B cell (primary cell): Measurements from ENCODE around the gene IL17RA. TPM values are rescaled to one million over a fixed set of nuclear protein-coding genes. Genes with fewer than 3 reads are reported as not detected.
A peak's percentile ranks its signal among the peaks of the same experiment; 100 is the strongest.

Experiments used
- ATAC-seq: fragments of 200-7000 bp; cut with Tn5 transposase; one replicate; pipeline ENCODE4 v1.10.0; 2021; ENCODE audit warnings: low read depth, mild to moderate bottlenecking, moderate number of reproducible peaks, moderate library complexity
- CTCF ChIA-PET: fragments of 350-600 bp; sonication (Branson Sonifier 250); formaldehyde crosslinking; loops from one replicate; lab custom pipeline; 2021; ENCODE audit warnings: antibody characterized with exemption, inconsistent platforms; lab: Charles Lee
- POLR2A ChIA-PET: fragments of 350-600 bp; sonication (Branson Sonifier 250); formaldehyde crosslinking; loops from one replicate; lab custom pipeline; 2021; ENCODE audit warnings: antibody characterized with exemption; lab: Charles Lee
- DNase-seq: peaks from one replicate; pipeline ENCODE4 v3.0.0; 2013
- H2AFZ ChIP-seq: 2 replicates; pipeline ENCODE4 v1.6.1; 2012; ENCODE audit warnings: mild to moderate bottlenecking, low read depth, low read length; ENCODE audit not compliant: insufficient read depth, poor library complexity, severe bottlenecking
- H3K27ac ChIP-seq, 2 donors: 1 replicate in 1 of 2; 2 replicates in 1 of 2; pipeline ENCODE4 v1.5.1; 2012 to 2013; ENCODE audit warnings: low read length in 2 of 2, mild to moderate bottlenecking in 2 of 2, moderate library complexity in 1 of 2
- H3K27me3 ChIP-seq, 4 experiments: fragments of 200-600 bp in 1 of 4; sonication (generic) in 1 of 4; replicated peaks in 1 of 4; 1 replicate in 2 of 4; 2 replicates in 2 of 4; pipeline versions ENCODE4 v1.6.1 to v1.7.0; 2013 to 2016; ENCODE audit warnings: low read length in 3 of 4, mild to moderate bottlenecking in 2 of 4, mixed read lengths in 1 of 4, moderate library complexity in 1 of 4; ENCODE audit not compliant: insufficient read depth in 4 of 4, control insufficient read depth in 3 of 4; ENCODE audit errors: control extremely low read depth in 1 of 4
- H3K36me3 ChIP-seq, 2 experiments: replicated peaks in 1 of 2; 1 replicate in 1 of 2; 2 replicates in 1 of 2; pipeline versions ENCODE4 v1.6.1 to v1.7.1; 2013; ENCODE audit warnings: low read length in 1 of 2; ENCODE audit not compliant: insufficient read depth in 2 of 2, control insufficient read depth in 1 of 2; ENCODE audit errors: control extremely low read depth in 1 of 2, extremely low read depth in 1 of 2
- H3K4me1 ChIP-seq, 2 donors: fragments of 200-600 bp in 1 of 2; sonication (generic) in 1 of 2; 1 replicate in 1 of 2; 2 replicates in 1 of 2; pipeline versions ENCODE4 v1.5.1 to v1.6.1; 2013 to 2017; ENCODE audit warnings: low read length in 2 of 2; ENCODE audit not compliant: control insufficient read depth in 2 of 2, insufficient read depth in 2 of 2
- H3K4me2 ChIP-seq: replicated peaks from 2 replicates; pipeline ENCODE3; 2012; ENCODE audit warnings: mild to moderate bottlenecking, low read depth, low read length; ENCODE audit not compliant: poor library complexity, severe bottlenecking
- H3K4me3 ChIP-seq, 5 experiments: fragments of 200-600 bp in 1 of 5; sonication (generic) in 1 of 5; 1 replicate in 3 of 5; 2 replicates in 2 of 5; pipeline versions ENCODE4 v1.5.1 to v1.7.0; 2011 to 2016; ENCODE audit warnings: low read length in 4 of 5, mild to moderate bottlenecking in 4 of 5, low read depth in 2 of 5, control low read depth in 1 of 5, moderate library complexity in 1 of 5; ENCODE audit not compliant: insufficient read depth in 1 of 5; ENCODE audit errors: control extremely low read depth in 1 of 5, extremely low read depth in 1 of 5
- H3K79me2 ChIP-seq: fragments of 200-600 bp; sonication (generic); one replicate; pipeline ENCODE4 v1.6.0; 2016; ENCODE audit warnings: low read length; ENCODE audit not compliant: control insufficient read depth, insufficient read depth
- H3K9ac ChIP-seq: fragments of 200-600 bp; sonication (generic); 2 replicates; pipeline ENCODE4 v1.6.1; 2017; ENCODE audit warnings: mild to moderate bottlenecking, low read length, moderate library complexity
- H3K9me3 ChIP-seq, 3 donors: one replicate each; pipeline versions ENCODE4 v1.6.1 to v1.7.1; 2013; ENCODE audit warnings: low read length in 2 of 3; ENCODE audit not compliant: control insufficient read depth in 2 of 3, insufficient read depth in 1 of 3; ENCODE audit errors: control extremely low read depth in 1 of 3
- H4K20me1 ChIP-seq: 2 replicates; pipeline ENCODE4 v1.6.0; 2012; ENCODE audit warnings: mild to moderate bottlenecking, low read length; ENCODE audit not compliant: insufficient read depth, control insufficient read depth, poor library complexity, severe bottlenecking
- H3K27ac Mint-ChIP-seq: one replicate; pipeline ENCODE4 v1.8.0; 2021; ENCODE audit warnings: mixed read lengths
- H3K27me3 Mint-ChIP-seq: one replicate; pipeline ENCODE4 v1.8.0; 2021; ENCODE audit warnings: mixed read lengths
- H3K4me1 Mint-ChIP-seq: one replicate; pipeline ENCODE4 v1.8.0; 2021; ENCODE audit warnings: mixed read lengths
- H3K4me3 Mint-ChIP-seq: one replicate; pipeline ENCODE4 v1.8.0; 2021; ENCODE audit warnings: mixed read lengths
- H3K9me3 Mint-ChIP-seq: one replicate; pipeline ENCODE4 v1.8.0; 2022; ENCODE audit warnings: mixed read lengths; ENCODE audit not compliant: insufficient read depth
- EZH2 ChIP-seq: IDR thresholded peaks from 2 replicates; pipeline ENCODE4 v1.6.1; 2012; ENCODE audit warnings: borderline replicate concordance, low read depth, mild to moderate bottlenecking, moderate library complexity, low read length; ENCODE audit not compliant: insufficient read depth, poor library complexity, severe bottlenecking
- WGBS: methylation state at CpG from one replicate; pipeline ENCODE4 v1.1.5; 2013; ENCODE audit warnings: missing lambda C conversion rate; ENCODE audit not compliant: insufficient coverage; 5-methylcytosine and 5-hydroxymethylcytosine counted together
- intact Hi-C: fragments of 100-400 bp; cut with micrococcal nuclease; formaldehyde crosslinking; loops from one replicate; pipeline ENCODE4 v1.10.0; 2022
- polyA plus RNA-seq: library from polyadenylated mRNA; depleted of rRNA; stranded (reverse); fragments of >200 nt; gene quantifications from 2 replicates; pipeline ENCODE4 v1.2.3, GENCODE V29; 2012
- total RNA-seq, 2 donors: library from RNA; stranded (reverse); fragments of 120-200 nt in 1 of 2; gene quantifications; 1 replicate in 1 of 2; 2 replicates in 1 of 2; pipeline versions ENCODE4 v1.2.3 to v1.2.4, GENCODE V29; 2013 to 2022
- TF ChIP-seq, protein P1 (sequence below): fragments of 200-600 bp; IDR thresholded peaks from one replicate; pipeline ENCODE4 v1.8.0; 2022; ENCODE audit warnings: antibody characterized with exemption, mild to moderate bottlenecking

IL17RA gene
- total and polyA plus RNA-seq, 2 donors (not counting 1 experiment from before 2014, with no cell fraction given) = 8.1 to 24.6 TPM

DNA sequence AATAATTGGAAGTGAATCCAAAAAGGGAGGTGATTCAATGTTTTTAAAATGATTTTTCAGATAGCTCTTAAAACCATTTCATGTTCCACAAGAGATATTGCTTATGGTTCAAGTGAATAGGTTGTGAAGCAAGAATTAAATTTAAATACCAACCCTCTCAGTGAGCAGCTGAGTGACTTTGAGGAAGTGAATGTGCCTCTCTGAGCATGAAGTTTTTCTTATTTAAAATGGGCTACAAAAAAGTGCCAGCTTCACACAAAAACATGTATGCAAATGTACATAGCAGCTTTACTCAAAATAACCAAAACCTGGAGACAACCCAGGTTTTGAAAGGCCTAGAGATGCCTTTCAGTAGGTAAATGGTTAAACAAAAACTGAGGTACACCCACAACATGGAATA, 41.3 kb upstream of the IL17RA start:
- Mint-ChIP-seq H3K4me1 (peaks cover 30% of the 10 kb centered on the region), H3K27ac (no peak overlapping the region), H3K27me3 (no peaks in the 10 kb centered on the region), H3K4me3 (no peak overlapping the region), H3K9me3 (no peaks in the 10 kb centered on the region)
- H3K9me3 ChIP-seq = no peaks in the 10 kb centered on the region
- ATAC-seq (no peak), DNase-seq (no peak)
- no peaks in the 10 kb centered on the region for H4K20me1 ChIP-seq
- no peak overlapping the region for H2AFZ ChIP-seq
- ChIA-PET CTCF (interaction anchor here (0.8 kb wide), 1 partner anchor 14 kb away, joined by 4 read pairs; no protein-coding TSS in a partner anchor), POLR2A (no interaction called here)
- peaks cover 7 to 12% of the 10 kb centered on the region in 2 donors for H3K4me1 ChIP-seq
- H3K9ac ChIP-seq = peak overlapping the region; percentile 28
- peak overlapping the region; percentile 36 for H3K4me2 ChIP-seq
- intact Hi-C loops = no loop called here
- no peaks in the 10 kb centered on the region for H3K27me3 ChIP-seq
- H3K36me3 ChIP-seq = no peaks in the 10 kb centered on the region
- TF ChIP-seq, protein P1, sequence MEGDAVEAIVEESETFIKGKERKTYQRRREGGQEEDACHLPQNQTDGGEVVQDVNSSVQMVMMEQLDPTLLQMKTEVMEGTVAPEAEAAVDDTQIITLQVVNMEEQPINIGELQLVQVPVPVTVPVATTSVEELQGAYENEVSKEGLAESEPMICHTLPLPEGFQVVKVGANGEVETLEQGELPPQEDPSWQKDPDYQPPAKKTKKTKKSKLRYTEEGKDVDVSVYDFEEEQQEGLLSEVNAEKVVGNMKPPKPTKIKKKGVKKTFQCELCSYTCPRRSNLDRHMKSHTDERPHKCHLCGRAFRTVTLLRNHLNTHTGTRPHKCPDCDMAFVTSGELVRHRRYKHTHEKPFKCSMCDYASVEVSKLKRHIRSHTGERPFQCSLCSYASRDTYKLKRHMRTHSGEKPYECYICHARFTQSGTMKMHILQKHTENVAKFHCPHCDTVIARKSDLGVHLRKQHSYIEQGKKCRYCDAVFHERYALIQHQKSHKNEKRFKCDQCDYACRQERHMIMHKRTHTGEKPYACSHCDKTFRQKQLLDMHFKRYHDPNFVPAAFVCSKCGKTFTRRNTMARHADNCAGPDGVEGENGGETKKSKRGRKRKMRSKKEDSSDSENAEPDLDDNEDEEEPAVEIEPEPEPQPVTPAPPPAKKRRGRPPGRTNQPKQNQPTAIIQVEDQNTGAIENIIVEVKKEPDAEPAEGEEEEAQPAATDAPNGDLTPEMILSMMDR = no peak
- no peak for TF ChIP-seq EZH2
- H3K4me3 ChIP-seq = peak overlapping the region in 1 of 5 experiments; percentile 19
- H3K27ac ChIP-seq = no peak overlapping the region
- peaks cover 3% of the 10 kb centered on the region for H3K79me2 ChIP-seq

DNA sequence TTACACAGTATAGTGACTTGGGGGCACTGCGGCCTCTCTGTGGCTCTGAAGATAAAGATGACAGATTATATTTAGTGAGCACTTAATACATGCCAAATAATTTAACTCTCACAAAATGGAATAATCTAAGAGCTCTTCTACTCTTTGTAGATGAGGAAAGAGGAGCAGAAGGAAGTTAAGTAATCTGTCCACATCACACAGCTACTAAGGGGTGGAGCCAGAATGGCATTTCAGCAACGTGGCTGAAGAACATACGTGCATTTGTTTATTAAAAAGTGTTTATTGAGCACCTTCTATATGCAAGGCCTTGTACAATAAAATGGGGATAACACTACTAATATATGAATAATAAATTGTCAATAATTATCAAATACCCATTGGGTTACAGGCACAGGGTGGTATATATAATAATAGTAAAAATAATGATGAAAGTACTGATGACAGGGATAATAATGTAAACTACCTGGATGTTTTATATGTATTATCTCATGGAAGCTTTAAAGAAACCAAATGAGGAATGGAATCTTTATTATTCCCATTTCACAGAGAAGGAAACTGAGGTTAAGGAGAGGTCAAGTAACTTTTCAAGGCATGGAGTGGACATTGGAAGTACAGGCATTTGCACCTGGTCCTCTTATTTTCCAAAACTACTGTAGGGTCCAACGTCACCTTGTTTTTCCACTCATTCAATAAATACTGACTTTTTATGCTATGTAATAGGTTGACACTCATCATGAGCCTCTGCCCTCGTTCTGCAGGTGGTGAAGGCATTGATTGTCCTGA, 38.0 kb upstream of the IL17RA start:
- Histone ChIP-seq H3K4me1 (peaks cover 7 to 12% of the 10 kb centered on the region in 2 donors), H3K4me2 (no peak overlapping the region), H3K36me3 (no peaks in the 10 kb centered on the region), H3K4me3 (no peak overlapping the region), H3K27ac (no peak overlapping the region), H3K9me3 (no peaks in the 10 kb centered on the region), H2AFZ (no peak overlapping the region), H4K20me1 (no peaks in the 10 kb centered on the region), H3K27me3 (no peaks in the 10 kb centered on the region), H3K79me2 (no peaks in the 10 kb centered on the region), H3K9ac (no peak overlapping the region)
- DNase-seq (no peak), ATAC-seq (no peak)
- H3K9me3 Mint-ChIP-seq = no peaks in the 10 kb centered on the region
- H3K4me1 Mint-ChIP-seq = peaks cover 22% of the 10 kb centered on the region
- TF ChIP-seq, protein P1 = no peak
- TF ChIP-seq EZH2 = no peak
- no peak overlapping the region for H3K4me3 Mint-ChIP-seq
- 20% methylated on average over 1 of the region's 5 CpGs for WGBS
- ChIA-PET POLR2A (no interaction called here), CTCF (interaction anchor here (1.1 kb wide), 1 partner anchor 12 kb away, joined by 4 read pairs; no protein-coding TSS in a partner anchor)
- H3K27me3 Mint-ChIP-seq = no peaks in the 10 kb centered on the region
- intact Hi-C loops = no loop called here
- no peak overlapping the region for H3K27ac Mint-ChIP-seq
